HuH-7.5 (cell line): ENCODE results near the gene CAPZA1.

Source experiments
- DNase-seq: peaks from one replicate; pipeline ENCODE4 v3.0.0; 2011; ENCODE audit warnings: low spot score

The CAPZA1 gene

GRCh38 chr1:112715264-112716053 is 95.8 kb downstream of the CAPZA1 start, which contains the start of gene PPM1J:
PPM1J (minus strand) TSS chr1:112715332; CDS start chr1:112715301, 31 bp downstream.
- peak; percentile 93 for DNase-seq

GRCh38 chr1:112716133-112716720 is 96.6 kb downstream of the CAPZA1 start:
- DNase-seq = peak; percentile 92

- DNase-seq = no peak
These were observed 97.7 kb downstream of the CAPZA1 start for GRCh38 chr1:112717263-112717873.

GRCh38 chr1:112718691-112719418 is 99.2 kb downstream of the CAPZA1 start:
- DNase-seq = peak; percentile 74

GRCh38 chr1:112719706-112720105 is 100.1 kb downstream of the CAPZA1 start:
- no peak for DNase-seq

GRCh38 chr1:112720800-112721199 is 101.2 kb downstream of the CAPZA1 start:
- no peak for DNase-seq
